ENCODE measurements around the gene ITGA7.

GRCh38 chr12:55696796-55697462 lies 10.8 kb downstream of the ITGA7 start:
- TF ChIP-seq CTCF (IDR thresholded peaks at IDR 0.05) (no peak), POLR2A (IDR thresholded peaks at IDR 0.05) (no peak)
